Effector CD4-positive, alpha-beta T cell (primary cell): Measurements from ENCODE around the gene GIMAP5.
"Not testable (repeated sequence)": the region's sequence is repeated elsewhere in the genome, so short reads cannot be mapped to it uniquely, and the experiment has no call there.

Experiments used
- DNase-seq: peaks from one replicate; pipeline ENCODE4 v3.0.0-alpha.2; 2020

The GIMAP5 gene

GRCh38 chr7:150735596-150736358 is 1.4 kb upstream of the GIMAP5 start:
- no peak for DNase-seq

DNA sequence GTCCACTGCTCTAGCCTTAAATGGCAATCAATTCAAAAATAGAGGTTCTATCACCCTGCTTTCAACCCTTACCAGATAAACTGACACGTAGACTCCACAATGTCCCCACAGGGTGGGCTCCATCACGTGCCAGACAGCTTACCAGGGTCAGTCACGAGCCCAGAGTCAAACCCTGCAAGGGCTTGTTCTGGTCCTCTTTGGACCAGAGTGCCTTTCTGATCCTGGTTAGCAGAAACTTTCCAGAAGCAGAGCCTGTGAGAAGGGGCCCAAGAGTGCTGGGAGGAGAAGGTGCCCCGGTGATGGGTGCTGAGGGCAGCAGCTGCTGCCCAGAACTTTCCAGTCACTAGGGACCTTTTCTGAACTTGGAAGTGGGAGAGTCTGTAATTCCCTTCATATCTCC is 354 bp upstream of the GIMAP5 start:
- DNase-seq = no peak

DNA sequence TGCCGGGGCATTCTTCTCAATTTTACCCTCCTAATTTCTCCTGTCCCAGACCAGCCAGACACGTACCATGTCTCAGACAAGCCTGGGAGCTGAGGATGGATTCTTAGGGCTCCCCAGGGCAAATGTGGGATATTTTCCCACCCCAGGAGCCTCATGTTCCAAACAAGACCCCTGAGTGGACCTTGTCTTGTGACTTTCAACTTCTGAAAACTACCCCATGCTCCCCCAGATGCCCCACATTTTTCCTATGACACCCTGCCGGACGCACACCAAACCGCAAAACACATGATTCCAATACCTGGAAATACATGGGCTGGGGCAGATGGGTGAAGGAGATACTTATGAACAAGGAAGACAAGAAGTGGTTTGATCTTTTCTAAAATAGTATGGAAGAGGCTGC is 874 bp downstream of the GIMAP5 start:
- no peak for DNase-seq

- no peak for DNase-seq
Observed at GRCh38 chr7:150738591-150739001, 1.4 kb downstream of the GIMAP5 start.

DNA sequence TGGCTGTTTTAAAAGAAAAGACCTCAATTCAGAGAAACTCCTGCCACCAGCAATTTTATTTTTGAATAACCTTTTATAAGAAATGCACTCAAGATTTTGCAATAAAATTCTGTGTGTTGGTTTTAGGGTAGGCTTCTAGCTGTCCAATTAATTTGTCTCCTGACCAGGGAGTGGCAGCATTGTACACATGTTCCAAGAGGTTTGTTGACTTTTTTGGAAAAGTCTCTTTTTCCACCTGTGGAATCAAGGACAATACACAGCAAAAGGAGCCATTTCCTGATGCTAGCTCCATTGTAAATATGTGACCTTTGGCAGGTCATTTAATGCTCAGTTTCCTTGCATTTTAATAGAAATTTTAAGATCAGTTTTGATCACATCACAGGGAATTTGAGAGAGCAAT is 1.8 kb downstream of the GIMAP5 start:
- DNase-seq = no peak

DNA sequence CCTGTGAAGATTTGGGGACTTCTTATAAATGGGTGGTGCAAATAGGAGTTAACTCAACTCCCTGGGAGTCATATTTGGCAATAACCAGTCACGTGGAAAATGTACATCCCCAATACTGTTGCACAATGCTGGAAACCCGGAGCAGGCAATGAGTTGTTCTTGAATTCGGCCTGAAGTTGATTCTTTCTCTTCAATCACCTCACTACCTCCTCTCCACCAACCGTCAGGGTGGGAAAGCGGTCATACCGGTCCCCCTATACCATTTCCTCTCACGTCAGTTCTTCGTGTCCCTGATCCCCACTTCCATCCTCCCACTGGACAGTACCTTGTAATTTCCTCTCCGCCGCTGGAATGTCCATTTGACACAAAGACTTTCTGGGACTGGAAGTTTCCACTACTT is 2.8 kb downstream of the GIMAP5 start:
- DNase-seq = no peak

DNA sequence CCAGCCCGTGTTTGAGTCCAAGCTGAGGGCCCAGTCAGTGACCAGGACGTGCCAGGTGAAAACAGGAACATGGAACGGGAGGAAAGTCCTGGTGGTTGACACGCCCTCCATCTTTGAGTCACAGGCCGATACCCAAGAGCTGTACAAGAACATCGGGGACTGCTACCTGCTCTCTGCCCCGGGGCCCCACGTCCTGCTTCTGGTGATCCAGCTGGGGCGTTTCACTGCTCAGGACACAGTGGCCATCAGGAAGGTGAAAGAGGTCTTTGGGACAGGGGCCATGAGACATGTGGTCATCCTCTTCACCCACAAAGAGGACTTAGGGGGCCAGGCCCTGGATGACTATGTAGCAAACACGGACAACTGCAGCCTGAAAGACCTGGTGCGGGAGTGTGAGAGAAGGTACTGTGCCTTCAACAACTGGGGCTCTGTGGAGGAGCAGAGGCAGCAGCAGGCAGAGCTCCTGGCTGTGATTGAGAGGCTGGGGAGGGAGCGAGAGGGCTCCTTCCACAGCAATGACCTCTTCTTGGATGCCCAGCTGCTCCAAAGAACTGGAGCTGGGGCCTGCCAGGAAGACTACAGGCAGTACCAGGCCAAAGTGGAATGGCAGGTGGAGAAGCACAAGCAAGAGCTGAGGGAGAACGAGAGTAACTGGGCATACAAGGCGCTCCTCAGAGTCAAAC is 5.2 kb downstream of the GIMAP5 start:
- DNase-seq = no peak

GRCh38 chr7:150744041-150744656 is 6.9 kb downstream of the GIMAP5 start:
- no peak for DNase-seq

- no peak for DNase-seq
Observed at GRCh38 chr7:150745086-150745485, 7.9 kb downstream of the GIMAP5 start.

DNA sequence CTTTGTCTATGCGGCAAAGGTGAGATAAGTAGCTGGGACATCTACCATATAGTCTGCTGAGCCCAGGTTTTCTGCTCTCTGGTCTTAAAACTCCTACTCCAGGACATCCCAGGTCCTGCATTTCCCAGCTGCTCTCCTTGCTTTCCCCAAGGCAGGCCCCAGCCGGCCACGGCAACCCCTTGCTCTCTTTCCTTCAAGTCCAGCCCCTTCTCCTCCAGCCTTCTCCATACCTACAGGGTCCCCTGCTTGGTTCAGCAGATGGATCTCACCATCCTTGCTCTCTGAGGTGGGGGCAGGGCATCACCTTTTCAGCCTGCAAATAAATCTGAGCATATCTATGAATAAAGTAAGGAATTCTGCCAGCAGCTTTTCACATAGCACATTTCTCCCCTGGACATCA is 8.7 kb downstream of the GIMAP5 start:
- no peak for DNase-seq

GRCh38 chr7:150746921-150747320 is 9.7 kb downstream of the GIMAP5 start:
- DNase-seq = no peak

DNA sequence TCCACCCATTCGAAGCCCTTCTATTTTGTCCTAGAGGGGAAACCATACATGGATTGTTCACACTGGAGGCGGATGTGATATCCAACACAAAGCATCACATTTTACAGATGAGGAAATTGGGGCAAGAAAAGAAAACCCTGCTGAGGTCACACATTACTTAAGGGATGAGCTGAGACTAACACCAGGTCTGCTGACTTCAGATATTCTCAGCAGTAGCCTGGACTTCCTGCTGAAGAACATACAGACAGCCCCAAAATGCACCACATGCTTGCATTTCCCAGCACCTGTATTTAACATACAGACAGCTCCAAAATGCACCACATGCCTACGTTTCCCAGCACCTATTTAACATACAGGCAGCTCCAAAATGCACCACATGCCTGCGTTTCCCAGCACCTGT is 11.2 kb downstream of the GIMAP5 start:
- no peak for DNase-seq

- no peak for DNase-seq
Observed at GRCh38 chr7:150751702-150752101, 14.5 kb downstream of the GIMAP5 start.

DNA sequence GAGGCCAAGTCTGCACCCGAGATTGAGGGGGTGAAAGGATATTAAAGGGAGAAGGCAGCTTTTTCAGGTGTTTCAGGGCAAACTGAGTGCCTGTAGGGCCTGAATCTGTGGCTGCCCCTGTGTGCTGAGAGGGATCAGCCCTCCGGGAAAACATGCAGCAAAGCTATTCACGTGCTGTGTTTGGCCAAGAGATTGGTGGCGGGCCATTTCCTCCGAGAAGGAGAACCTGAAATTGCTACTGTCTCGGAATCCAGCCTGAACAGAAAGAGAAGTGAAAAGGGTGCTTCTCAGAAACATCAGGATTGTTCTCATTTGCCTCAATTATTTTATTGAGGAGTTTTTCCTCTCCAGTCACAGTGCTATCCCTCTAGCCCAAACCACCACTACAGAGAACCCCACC is 16.0 kb downstream of the GIMAP5 start:
- DNase-seq = no peak

DNA sequence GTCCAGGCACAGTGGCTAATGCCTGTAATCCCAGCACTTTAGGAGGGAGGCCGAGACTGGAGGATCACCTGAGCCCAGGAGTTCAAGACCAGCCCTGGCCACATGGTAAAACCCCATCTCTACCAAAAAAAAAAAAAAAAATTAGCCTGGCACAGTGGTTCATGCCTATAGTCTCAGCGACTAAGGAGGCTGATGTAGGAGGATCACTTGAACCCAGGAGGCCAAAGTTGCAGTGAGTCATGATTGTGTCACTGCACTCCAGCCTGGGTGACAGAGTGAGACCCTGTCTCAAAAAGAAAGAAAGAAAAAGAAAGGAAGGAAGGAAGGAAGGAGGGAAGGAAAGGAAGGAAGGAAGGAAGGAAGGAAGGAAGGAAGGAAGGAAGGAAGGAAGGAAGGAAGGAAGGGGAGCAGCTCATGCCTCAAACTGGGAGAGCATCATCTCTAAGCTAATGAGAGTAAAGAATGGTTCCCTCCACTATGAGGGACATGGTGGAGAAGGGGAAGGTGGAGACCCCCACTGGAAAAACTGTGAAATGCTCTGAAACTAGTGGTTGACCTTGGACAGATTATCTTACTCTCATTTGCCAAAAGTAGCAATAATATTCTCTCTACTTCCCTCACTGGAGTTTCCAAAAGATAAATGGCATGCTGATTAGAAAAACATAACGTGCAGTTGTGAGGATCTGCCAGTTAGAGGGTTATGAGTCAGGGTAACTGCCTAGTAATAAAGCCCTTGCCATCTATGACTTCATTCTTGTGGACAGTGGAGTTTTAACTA is 16.8 kb downstream of the GIMAP5 start:
- DNase-seq = no peak

GRCh38 chr7:150754951-150755350 is 17.7 kb downstream of the GIMAP5 start:
- DNase-seq = no peak

DNA sequence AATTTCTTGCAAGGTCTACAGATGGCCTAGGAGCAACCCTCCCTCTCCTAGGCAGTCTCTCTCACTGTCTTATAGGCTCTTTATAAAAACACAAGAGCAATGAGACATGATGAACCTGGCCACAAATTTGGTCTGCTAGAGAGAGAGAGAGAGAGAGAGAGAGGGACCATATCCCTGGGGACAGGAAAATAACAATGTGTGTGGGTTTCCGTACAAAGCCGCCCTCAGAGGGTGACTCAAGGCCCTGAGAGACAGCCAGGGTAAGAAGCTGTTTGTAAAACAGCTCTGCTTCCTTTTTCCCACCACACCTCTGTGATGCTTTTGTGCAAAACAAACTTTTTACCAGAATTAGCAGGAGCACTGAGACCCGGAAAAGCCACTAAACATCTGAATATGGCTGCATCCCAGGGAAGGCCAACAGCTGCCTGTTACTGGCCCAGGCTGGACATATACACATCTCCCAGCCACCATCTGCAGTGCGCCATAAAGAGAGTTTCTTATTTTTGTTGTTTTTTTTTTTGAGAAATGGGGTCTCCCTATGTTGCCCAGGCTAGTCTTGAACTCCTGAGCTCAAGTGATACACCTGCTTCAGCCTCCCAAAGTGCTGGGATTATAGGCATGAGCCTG is 18.4 kb downstream of the GIMAP5 start:
- DNase-seq = peak; percentile 65

- DNase-seq = no peak
Observed at GRCh38 chr7:150756166-150756565, 18.9 kb downstream of the GIMAP5 start.

DNA sequence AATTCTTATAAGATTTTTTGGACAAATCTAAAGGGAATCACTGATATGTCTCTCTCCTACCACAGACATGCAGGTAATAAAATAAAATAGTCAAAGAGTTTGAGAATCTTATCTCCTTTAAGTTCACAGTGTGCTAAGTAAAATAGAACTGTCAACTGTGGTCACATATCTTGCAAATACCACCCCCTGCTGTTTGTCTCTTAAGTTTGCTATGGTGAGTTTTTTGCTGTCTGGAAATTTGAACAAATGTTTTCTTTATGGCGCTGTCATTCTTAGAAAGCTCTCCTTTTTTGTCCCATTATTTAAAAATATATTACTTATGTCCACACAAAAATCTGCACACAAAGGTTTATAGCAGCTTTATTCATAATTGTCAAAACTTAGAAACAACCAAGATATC is 19.6 kb downstream of the GIMAP5 start:
- no peak for DNase-seq

GRCh38 chr7:150759479-150759878 is 22.3 kb downstream of the GIMAP5 start:
- DNase-seq = no peak

DNA sequence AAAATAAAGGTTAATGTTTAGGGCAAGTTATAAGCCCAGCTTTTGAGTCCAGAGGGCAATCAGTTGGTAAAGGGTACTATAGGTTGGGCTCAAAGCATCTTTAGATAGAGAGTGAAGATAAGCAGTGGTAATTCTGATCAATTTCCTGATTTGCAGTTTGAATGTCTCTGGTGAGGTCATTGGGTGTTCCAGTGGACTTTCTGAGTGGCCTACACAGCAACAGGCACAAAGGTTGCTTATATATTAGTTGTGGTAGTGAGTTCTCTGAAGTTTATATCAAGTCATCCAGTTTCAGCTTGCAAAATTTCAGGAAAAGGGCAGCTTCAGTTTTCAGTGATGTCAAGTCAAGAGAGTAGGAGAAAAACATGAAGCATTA is 29.1 kb downstream of the GIMAP5 start:
- no peak for DNase-seq

DNA sequence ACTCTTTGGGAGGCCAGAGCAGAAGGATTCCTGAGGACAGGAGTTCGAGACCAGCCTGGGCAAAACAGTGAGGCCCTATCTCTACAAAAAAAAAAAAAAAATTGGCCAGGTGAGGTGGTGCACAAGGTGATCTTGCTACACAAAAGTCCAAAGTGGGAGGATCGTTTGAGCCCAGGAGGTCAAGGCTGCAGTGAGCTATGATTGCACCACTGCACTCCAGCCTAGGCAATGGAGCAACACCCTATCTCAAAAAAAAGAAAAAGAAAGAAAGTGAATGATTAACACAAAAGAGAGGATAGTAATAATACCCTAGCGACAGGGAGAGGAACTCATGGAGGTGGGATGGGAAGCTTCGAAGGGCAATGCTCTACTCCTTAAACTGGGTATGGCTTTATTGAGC is 32.5 kb downstream of the GIMAP5 start:
- DNase-seq = no peak

- DNase-seq = not testable (repeated sequence)
Observed at GRCh38 chr7:150774131-150774530, 36.9 kb downstream of the GIMAP5 start.
